ENCODE data around the gene ELF3.

- no peak for TF ChIP-seq POLR2AphosphoS5 (IDR thresholded peaks at IDR 0.05; ENCODE audit: low read depth, low read length)
- no peak for TF ChIP-seq POLR2A (IDR thresholded peaks at IDR 0.05; ENCODE audit: low read depth, low read length)
- no peak for TF ChIP-seq TAF1 (IDR thresholded peaks at IDR 0.05; ENCODE audit: borderline replicate concordance, low read depth, low read length)
Measured at GRCh38 chr1:202046227-202046626, 35.8 kb downstream of the ELF3 start.

Measured in GM12892 (cell line).